KG1 (cell line): ENCODE measurements around the gene ETS2.
A peak's percentile ranks its signal among the peaks of the same experiment; 100 is the strongest.

Experiments used
- DNase-seq: peaks from one replicate; lab custom pipeline; 2025; lab: John Stamatoyannopoulos, UW

ETS2 gene

GRCh38 chr21:38802050-38803026 lies 3.4 kb upstream of the ETS2 start:
- DNase-seq, result no peak

- no peak for DNase-seq
Measured at GRCh38 chr21:38803075-38803660, 2.6 kb upstream of the ETS2 start.

- no peak for DNase-seq
Measured at GRCh38 chr21:38804030-38804788, 1.5 kb upstream of the ETS2 start.

DNA sequence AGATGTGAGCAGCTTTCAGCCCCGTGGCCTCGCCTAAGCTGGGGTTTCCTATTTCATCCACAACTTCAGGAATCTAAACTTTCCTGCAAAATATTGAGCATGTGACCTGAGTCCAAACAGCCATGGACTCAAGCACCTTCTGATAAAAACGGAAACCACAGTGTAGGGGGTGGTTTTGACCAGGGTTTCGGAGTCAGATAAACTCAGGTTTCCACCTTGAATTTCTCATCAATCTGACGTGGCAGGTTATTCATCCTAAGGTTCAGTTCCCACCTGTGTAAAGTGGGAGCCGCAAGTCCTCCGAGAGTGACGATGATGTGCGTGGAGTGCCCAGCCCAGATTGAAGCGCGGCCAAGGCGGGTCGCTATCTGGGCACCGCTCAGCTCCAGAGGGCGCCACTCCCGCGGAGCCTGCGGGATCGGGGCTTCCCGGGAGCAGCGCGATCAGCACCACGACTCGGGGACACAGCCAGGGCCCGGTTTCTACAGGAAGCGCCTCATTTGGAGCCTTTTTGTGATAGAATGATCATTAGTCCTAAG lies 871 bp upstream of the ETS2 start:
- peak; percentile 43 for DNase-seq

- no peak for DNase-seq
Measured at GRCh38 chr21:38806153-38806941, 618 bp downstream of the ETS2 start.

GRCh38 chr21:38806942-38807284 lies 1.2 kb downstream of the ETS2 start:
- peak; percentile 13 for DNase-seq

DNA sequence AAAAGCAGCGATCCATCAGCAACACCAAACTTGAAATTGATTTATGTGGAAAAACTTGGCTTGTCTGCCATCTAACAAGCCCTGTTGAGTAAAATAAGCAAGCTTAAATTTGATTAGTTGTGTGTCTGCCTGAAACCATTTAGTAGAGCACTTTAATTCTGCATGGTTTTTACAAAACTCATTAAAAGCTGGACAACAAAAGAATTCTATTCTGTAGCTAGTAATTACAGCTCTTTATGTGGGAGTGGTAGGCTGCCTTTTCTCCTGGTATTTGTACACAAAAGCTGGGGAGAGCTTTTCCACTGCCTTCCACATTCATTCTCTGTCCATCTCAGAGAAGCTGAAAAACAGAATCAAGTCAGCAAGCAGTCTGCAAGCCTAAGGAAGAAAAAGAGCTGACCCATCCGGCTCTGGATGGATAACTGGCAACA lies 1.7 kb downstream of the ETS2 start:
- no peak for DNase-seq

GRCh38 chr21:38807986-38808385 lies 2.3 kb downstream of the ETS2 start:
- DNase-seq, result no peak

- peak; percentile 38 for DNase-seq
Measured at GRCh38 chr21:38809198-38809878, 3.6 kb downstream of the ETS2 start.

- no peak for DNase-seq
Measured at GRCh38 chr21:38810034-38810825, 4.5 kb downstream of the ETS2 start.

DNA sequence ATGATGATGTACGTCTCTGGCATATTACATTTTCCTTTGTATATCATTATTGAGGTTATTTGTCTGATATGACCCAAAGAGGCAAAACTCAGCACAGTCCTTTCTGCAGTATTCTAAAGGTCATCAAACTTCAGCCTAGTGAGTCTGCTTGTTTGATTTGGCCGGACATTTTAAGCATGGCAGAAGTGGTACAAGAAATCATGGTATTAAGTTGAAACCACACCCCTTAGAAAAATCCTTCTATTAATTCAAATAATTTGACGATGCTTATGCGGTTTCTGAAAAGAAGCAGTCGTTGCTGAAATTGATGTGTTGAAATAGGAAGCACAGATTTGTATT lies 5.1 kb downstream of the ETS2 start:
- DNase-seq, result no peak

DNA sequence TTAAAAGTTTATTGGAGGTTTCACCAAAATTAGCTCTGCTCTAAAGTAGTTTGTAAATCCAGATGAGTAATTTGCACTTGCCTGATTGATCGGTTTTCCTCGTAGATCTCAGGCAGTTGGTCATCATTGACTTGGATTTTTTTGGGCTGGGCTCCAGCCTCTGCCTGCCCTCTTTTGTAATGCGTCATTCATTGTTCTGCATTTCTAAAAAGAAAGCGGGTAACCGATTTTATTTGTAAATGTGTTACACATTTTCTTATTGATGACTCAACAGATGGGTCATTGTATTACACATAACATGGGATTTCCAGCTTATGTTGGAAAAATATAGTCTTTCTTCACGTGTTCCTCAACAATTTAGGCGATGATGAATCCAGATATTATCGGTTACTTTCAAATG lies 5.5 kb downstream of the ETS2 start:
- DNase-seq, result no peak

DNA sequence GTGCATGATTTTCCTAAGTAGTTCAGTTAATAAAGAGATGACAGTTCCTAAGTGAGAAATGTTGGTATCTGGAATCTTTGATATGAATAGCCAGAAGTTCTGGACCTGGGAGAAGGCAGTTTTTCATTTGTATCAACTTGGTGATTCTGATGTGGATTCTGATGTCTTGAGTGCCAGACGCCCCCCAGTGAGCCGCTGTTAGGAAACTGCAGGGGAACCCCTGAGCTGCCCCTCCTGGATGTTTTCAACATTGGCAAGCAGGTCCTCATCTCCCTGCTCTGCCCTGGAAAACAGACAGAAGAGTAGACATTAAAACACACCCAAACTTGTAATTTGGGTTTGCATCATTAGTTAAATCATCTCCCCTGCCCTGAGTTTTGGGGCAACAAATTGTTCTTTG lies 7.4 kb downstream of the ETS2 start:
- DNase-seq, result no peak

DNA sequence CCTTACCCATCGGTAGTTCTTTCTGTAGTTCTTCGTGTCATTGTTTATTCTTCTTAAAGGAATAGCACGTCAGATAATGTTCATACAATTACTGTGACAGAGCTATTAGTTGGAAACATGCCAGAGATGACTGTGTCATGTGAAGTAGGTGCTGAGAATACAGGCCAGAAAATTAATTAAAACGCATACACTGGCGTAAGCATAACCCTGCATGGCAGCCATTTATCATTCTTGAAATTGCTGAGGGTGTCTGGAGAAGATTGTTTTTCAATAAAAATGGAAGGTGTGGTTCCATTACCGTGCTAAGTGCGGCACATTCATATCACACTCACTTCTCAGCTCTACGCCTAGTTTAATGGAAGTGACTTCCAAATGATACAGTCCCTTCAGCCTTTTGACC lies 7.8 kb downstream of the ETS2 start:
- DNase-seq, result no peak

DNA sequence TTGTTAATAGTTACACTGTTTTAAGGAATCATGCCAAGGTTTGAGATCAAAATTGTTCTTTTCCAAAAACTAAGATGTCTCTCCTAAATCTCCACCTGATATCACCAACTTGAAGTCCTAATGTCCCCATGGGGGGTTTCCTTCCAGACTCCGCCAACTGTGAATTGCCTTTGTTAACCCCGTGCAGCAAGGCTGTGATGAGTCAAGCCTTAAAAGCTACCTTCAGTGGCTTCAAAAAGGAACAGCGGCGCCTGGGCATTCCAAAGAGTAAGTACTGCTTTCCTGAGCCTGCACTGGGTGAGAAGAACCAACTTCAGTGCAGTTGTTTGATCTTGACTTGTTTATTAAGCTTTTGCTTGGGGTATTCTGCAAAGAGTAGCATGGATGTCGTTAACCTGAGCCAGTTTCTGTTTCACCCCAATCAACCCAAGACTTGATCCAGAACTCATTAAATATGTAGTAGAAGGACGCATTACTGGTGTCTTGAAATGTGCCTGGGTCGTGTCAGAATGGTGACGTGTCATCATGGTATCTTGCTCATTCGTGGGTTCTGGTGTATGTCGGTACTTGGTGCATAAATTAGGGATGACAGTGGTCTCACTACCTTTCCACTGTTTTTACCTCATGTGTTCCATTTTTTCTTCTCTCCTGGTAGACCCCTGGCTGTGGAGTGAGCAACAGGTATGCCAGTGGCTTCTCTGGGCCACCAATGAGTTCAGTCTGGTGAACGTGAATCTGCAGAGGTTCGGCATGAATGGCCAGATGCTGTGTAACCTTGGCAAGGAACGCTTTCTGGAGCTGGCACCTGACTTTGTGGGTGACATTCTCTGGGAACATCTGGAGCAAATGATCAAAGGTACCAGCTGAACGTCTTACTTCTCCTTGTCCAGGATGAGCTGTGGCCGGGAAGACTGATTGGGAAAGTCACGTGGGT lies 8.7 kb downstream of the ETS2 start:
- DNase-seq, result no peak

- DNase-seq, result no peak
Measured at GRCh38 chr21:38815060-38815405, 9.3 kb downstream of the ETS2 start.

DNA sequence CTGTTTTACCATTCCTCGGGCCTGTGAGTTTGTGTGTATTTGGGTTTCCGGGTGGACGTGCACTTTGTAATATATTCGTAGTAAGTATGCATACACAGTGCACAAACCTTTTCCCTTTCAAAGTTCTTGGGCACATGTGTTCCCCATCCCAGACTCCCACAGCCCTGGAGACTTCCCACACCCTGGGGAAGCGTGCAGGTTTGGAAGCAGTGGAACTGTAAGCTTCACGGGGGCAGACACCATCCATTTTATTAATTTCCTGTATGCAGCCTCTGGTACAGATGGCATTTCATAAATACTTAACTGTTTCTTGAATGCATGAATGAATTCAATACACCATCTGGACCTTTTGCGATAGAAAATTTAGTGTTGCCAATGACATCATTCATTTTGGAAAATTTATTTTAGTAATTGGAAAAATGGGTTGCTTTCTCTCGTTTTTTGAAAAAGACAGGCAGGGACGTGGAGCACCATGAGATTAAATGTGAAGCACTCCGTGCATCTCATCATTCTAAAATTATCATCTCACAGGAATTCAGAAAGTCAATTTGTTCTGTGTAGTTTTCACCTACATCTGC lies 10.8 kb downstream of the ETS2 start:
- DNase-seq, result no peak

GRCh38 chr21:38817371-38818324 lies 11.9 kb downstream of the ETS2 start:
- DNase-seq, result no peak
